HepG2 (cell line): ENCODE results near the gene HPCAL1. TPM values are rescaled to one million over a fixed set of nuclear protein-coding genes. Genes with fewer than 3 reads are reported as not detected.
A peak's percentile ranks its signal among the peaks of the same experiment; 100 is the strongest.

Experiments
- AHDC1 ChIP-seq: sonication (generic); formaldehyde crosslinking; IDR thresholded peaks from 2 replicates; pipeline ENCODE4 v1.5.1; 2020; ENCODE audit warnings: mild to moderate bottlenecking, missing genetic modification reagents, borderline replicate concordance
- ARID5B ChIP-seq: IDR thresholded peaks from 2 replicates; pipeline ENCODE4 v1.4.0; 2020; ENCODE audit warnings: mild to moderate bottlenecking, missing genetic modification reagents
- DRAP1 ChIP-seq: IDR thresholded peaks from 2 replicates; pipeline ENCODE4 v1.6.1; 2016; ENCODE audit warnings: missing genetic modification reagents, missing compliant biosample characterization
- ESRRA ChIP-seq: sonication (generic); formaldehyde crosslinking; IDR thresholded peaks from 2 replicates; pipeline ENCODE4 v1.5.1; 2020; ENCODE audit warnings: mild to moderate bottlenecking, low read depth, missing genetic modification reagents
- FIP1L1 ChIP-seq: fragments of 200-400 bp; formaldehyde crosslinking; IDR thresholded peaks from 2 replicates; pipeline ENCODE4 v1.6.1; 2018; ENCODE audit warnings: low read depth, mild to moderate bottlenecking, low read length, moderate library complexity, borderline replicate concordance; ENCODE audit not compliant: insufficient read depth
- KAT7 ChIP-seq: IDR thresholded peaks from 2 replicates; pipeline ENCODE4 v1.6.1; 2018; ENCODE audit warnings: borderline replicate concordance, missing compliant biosample characterization
- LCORL ChIP-seq, 2 experiments: fragments of 450-650 bp in 1 of 2; sonication (generic) in 1 of 2; formaldehyde crosslinking in 1 of 2; IDR thresholded peaks; 2 replicates each; pipeline versions ENCODE4 v1.5.0 to v1.6.1; 2017 to 2020; ENCODE audit warnings: antibody characterized with exemption in 1 of 2, missing genetic modification reagents in 1 of 2
- PCBP1 ChIP-seq: fragments of 200-400 bp; formaldehyde crosslinking; IDR thresholded peaks from 2 replicates; pipeline ENCODE4 v1.6.1; 2017; ENCODE audit warnings: mild to moderate bottlenecking, low read depth, low read length, borderline replicate concordance
- SRSF1 ChIP-seq: fragments of 200-400 bp; formaldehyde crosslinking; optimal IDR thresholded peaks from 2 replicates; pipeline ENCODE3; 2017; ENCODE audit warnings: mild to moderate bottlenecking, low read depth, low read length, moderate library complexity
- ZMAT5 ChIP-seq: sonication (generic); formaldehyde crosslinking; IDR thresholded peaks from 2 replicates; pipeline ENCODE4 v1.5.0; 2020; ENCODE audit warnings: mild to moderate bottlenecking, low read depth, missing genetic modification reagents, borderline replicate concordance
- ZNF570 ChIP-seq: sonication (generic); formaldehyde crosslinking; IDR thresholded peaks from 2 replicates; pipeline ENCODE4 v1.4.0; 2020; ENCODE audit warnings: mild to moderate bottlenecking, missing genetic modification reagents, borderline replicate concordance
- ZNF605 ChIP-seq: sonication (generic); formaldehyde crosslinking; IDR thresholded peaks from 2 replicates; pipeline ENCODE4 v1.8.0; 2022; ENCODE audit warnings: mild to moderate bottlenecking, missing genetic modification reagents
- ZNF710 ChIP-seq: sonication (generic); formaldehyde crosslinking; IDR thresholded peaks from 2 replicates; pipeline ENCODE4 v1.5.0; 2020; ENCODE audit warnings: mild to moderate bottlenecking, missing genetic modification reagents, borderline replicate concordance
- ZNF891 ChIP-seq: sonication (generic); formaldehyde crosslinking; IDR thresholded peaks from 2 replicates; pipeline ENCODE4 v1.5.0; 2020; ENCODE audit warnings: mild to moderate bottlenecking, missing genetic modification reagents
- ZSCAN20 ChIP-seq: sonication (generic); formaldehyde crosslinking; IDR thresholded peaks from 2 replicates; pipeline ENCODE4 v1.4.0; 2020; ENCODE audit warnings: missing genetic modification reagents, mild to moderate bottlenecking, borderline replicate concordance
- polyA plus RNA-seq, 8 experiments: library from polyadenylated mRNA; depleted of rRNA in 3 of 8; stranded (reverse) in 7 of 8; unstranded in 1 of 8; fragments of >200 nt; fragmentation: Illumina TruSeq in 4 of 8; extraction: Trizol in 4 of 8; gene quantifications; 2 replicates each; pipeline versions ENCODE4 v1.2.1 to v1.2.3, GENCODE V29; 2011 to 2016; ENCODE audit warnings: low read depth in 4 of 8, missing spikeins in 1 of 8, mixed read lengths in 1 of 8; ENCODE audit not compliant: insufficient read depth in 1 of 8
- total RNA-seq, 5 experiments: library from RNA; depleted of rRNA; stranded (reverse); fragments of >200 nt; fragmentation: Illumina TruSeq; extraction: Trizol; gene quantifications; 2 replicates each; pipeline ENCODE4 v1.2.3, GENCODE V29; 2016; ENCODE audit warnings: low read depth in 1 of 5

Gene HPCAL1
- total and polyA plus RNA-seq, 2 of the 13 experiments (the other 11 are each of a cell fraction or from before 2014, with no cell fraction given), result 29.5 to 29.9 TPM

GRCh38 chr2:10447895-10448575 lies 145.3 kb downstream of the HPCAL1 start, which contains the start of gene ODC1 (continued):
- peak; percentile 45 for TF ChIP-seq ZNF710 (CRISPR knock-in tag)
- no peak for TF ChIP-seq KAT7 (CRISPR knock-in tag)
- TF ChIP-seq ESRRA (CRISPR knock-in tag), result peak; percentile 87
- no peak for TF ChIP-seq PCBP1
- TF ChIP-seq ZNF570 (CRISPR knock-in tag), result 0 out of 2 replicates have a peak, but pooled peaks have one; percentile 46
- no peak; the same call in 1 of the 2 replicates for TF ChIP-seq AHDC1
- no peak for TF ChIP-seq ARID5B (CRISPR knock-in tag)
- peak; percentile 92 for TF ChIP-seq ZNF605 (CRISPR knock-in tag)
- no peak for TF ChIP-seq ZMAT5 (CRISPR knock-in tag)
- TF ChIP-seq ZNF891 (CRISPR knock-in tag), result peak; percentile 91
- peak; percentile 99 for TF ChIP-seq ZSCAN20
- TF ChIP-seq FIP1L1, result no peak
- no peak for TF ChIP-seq SRSF1
- TF ChIP-seq DRAP1 (CRISPR knock-in tag), result peak; percentile 55
- TF ChIP-seq LCORL (IDR thresholded peaks at IDR 0.05), result no peak
- no peak for TF ChIP-seq LCORL (CRISPR knock-in tag; IDR thresholded peaks at IDR 0.05)
